RCC 7860 (cell line): Measurements from ENCODE around the gene ENOX1.

Experiments used
- DNase-seq: peaks from one replicate; pipeline ENCODE4 v3.0.0-alpha.2; 2015; ENCODE audit warnings: low spot score
- FAIRE-seq: peaks from 2 replicates; lab custom pipeline; 2012; peaks lifted over from hg19 to GRCh38; lab: Jason Lieb, UNC

Gene ENOX1

DNA sequence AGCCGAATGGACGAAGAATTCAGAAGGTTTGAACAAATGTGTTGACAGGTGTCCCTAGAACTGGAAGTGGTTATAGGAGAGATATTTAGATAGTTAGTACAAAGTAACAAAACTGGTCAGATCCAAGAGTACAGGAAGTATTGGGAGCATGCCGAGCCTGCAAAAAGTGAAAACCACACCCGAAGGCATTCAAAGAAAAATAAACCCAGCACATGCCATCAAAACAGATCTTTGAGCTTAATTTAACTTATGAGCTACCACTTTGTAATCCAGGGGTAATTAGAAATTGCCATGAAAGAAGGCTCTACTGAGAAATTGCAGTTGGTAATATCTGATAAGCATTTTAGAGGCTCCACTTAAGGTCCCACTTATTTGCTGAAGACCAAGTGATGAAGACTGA, 549.2 kb downstream of the ENOX1 start:
- DNase-seq (no peak), FAIRE-seq (no peak)

DNA sequence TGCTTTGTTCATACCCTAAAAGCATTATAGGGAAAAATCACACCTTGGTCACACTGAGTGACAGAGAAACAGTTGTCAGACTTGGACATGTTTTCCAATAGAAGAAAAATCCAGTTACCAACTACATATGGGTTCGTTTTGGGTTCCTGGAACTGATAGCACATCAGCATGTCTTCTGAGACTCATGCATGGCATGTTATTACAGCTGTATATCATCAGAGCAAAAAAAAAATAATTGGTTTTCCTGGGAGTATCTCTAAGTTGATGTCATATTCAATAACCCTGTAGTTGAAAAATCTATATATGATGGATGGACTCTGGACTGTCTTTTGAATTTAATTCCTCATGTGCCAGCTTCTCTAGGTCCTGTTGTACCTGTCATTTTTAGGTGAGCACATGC, 551.7 kb downstream of the ENOX1 start:
- FAIRE-seq: no peak
- DNase-seq: no peak

DNA sequence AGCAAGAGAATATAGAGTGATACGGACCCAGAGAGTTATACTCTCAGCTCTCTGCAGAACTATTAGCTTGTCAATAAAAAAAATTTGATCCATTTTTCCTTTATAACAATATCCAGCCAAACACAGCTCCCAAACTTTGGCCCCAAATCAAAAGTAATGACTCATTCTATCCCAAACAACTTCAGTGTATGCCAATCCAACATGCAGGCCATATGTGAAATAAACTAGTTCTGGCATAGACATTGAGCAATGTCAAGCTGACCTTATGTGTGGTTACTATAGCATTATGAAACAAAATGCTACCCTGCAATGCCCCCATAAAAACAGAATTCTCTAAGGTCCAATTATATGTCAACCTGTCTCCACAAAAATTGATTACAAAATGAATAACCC, 553.9 kb downstream of the ENOX1 start:
- no peak for FAIRE-seq
- no peak for DNase-seq

DNA sequence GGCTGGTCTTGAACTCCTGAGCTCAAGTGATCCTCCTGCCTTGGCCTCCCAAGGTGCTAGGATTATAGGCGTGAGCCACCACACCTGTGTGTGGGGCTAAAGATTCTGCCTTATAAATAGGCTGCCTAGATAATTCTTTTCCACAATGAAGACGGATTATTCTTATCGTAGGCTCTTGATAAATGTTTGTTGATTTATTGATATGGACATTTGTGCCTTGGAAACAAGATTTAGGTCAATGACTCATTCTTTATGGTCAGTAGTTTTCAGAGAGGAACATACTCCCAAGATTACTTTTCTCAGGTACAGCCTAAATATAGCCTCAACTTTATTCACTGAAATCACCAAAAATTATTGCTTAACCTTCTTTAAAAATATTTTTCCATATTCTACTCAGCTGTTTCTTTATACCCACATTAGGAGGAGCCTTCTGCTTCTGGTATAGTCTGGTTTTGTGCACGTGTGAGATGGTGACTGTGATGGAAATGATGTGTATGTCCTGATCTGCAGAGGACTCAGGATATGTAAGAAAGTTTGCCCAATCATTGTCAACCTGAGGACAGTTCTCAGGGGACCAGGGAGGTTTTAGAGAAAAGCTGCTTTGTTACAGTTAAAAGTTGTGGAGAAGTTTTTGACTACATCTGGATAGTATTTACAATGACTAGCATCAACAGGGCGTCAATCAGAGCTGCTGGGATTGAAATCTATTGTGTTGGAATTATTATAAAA, 554.5 kb downstream of the ENOX1 start:
- DNase-seq: no peak
- no peak for FAIRE-seq

DNA sequence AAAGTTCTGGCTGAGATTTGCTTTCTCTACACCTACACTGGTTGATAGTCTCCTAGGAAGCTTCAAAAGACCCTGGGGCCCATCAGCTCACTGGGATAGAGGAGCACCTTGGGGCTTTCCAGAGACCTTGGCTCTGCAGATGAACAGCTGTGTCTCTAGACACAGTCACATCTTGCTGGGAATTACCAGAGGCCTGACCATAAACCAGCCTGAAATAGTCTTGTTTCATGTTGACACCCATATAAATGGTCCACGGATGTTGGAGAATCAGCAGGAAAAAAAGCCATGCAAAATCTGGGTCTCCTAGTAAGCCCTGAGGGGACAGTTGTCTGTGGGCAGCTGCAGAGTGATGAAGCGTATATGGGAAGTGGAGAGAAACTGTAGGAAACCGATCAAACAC, 555.8 kb downstream of the ENOX1 start:
- FAIRE-seq (no peak), DNase-seq (no peak)

DNA sequence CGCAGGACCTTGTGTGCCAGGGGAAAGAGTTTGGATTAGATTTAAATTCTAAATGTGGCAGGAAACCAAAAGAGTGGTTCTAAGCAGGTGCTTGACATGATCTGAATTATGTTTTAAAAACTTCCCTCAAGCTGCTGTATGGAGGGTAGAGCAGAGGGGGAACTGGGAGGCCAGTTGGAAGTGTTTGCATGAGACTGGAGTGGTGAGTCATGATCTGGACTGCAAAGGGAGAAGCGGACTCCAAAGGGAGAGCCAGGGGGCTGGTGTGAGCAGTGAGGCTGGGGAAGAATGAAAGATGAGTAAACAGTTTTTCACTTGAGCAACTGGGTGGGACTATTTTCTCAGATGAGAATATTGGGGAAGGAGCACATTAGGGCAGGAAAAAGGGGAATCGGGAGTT, 557.3 kb downstream of the ENOX1 start:
- FAIRE-seq (no peak), DNase-seq (no peak)

DNA sequence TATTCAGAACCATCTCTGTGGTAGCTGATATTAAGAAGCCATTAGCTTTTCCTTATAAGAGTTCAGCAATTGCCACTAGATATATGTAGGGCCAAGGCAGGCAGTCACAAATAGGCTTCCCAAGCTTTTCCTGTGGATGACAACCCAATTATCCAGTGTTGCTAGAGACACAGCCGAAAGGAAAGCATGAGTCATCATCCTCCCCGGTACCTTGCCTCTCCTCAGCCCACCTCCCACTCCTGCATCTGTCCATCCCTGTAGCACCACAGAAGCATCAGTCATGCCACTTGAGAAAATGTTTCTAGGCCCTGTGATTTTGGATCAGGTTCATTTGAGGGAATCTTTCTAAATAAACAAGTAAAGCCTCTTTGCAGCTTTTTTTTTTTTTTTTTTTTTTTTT, 559.1 kb downstream of the ENOX1 start:
- DNase-seq (no peak), FAIRE-seq (no peak)

DNA sequence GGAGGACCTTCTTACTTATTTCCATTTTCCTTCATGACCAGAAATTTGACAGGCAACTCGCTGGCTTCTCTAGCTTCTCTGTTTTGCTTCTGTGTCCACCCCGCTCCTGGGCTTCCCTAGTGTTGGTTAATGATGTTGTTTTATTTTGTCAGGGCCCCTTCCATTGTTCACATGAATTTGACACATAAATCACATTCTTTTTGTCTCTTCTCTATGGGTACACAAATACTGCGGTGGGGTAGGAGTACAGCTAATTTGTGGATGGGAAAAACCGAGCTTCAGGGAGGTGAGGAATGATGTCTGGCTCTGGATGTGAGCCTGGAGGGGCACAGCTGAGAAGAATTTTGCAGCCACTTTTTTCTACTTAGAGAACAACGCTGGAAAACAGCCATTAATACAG, 563.6 kb downstream of the ENOX1 start:
- FAIRE-seq: no peak

DNA sequence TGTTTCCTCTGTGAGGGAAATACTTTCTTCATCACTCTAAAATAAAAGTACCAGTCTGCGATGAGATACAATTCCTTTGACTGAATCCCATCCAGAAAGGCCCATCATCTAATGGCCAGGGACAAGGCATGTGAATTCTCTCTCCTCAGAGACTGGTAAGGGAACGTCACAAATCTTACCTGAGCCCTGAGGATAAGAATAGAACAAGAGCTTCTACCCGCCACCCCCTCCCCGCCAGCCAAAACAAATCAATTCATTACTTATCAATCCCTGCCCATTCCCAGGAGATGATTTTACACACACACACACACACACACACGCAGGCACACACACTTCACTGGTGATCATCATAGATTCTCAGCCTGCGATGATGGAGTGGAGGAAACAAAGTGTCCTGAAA, 564.7 kb downstream of the ENOX1 start:
- FAIRE-seq (no peak), DNase-seq (no peak)

More for the DNA sequence above, 563.6 kb downstream of the ENOX1 start:
- DNase-seq: no peak

DNA sequence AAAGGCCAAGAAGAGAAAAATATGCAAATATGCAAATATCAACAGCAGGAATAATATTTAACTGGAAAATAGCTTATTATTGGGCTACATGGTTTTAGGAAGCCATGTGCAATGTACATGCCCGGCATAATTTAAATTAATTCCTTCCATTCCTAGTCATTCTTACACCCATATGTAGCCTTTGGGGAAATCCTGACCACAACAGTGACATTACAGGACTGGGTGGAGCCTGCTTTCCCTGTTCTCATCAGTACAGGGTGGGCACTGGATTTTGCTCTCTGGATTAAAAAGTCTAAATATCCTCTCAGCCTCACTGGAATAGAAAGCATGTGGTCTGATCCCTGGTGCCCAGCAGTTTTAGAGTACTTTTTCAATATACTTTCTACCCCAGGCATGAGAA, 565.2 kb downstream of the ENOX1 start:
- FAIRE-seq (no peak), DNase-seq (no peak)

DNA sequence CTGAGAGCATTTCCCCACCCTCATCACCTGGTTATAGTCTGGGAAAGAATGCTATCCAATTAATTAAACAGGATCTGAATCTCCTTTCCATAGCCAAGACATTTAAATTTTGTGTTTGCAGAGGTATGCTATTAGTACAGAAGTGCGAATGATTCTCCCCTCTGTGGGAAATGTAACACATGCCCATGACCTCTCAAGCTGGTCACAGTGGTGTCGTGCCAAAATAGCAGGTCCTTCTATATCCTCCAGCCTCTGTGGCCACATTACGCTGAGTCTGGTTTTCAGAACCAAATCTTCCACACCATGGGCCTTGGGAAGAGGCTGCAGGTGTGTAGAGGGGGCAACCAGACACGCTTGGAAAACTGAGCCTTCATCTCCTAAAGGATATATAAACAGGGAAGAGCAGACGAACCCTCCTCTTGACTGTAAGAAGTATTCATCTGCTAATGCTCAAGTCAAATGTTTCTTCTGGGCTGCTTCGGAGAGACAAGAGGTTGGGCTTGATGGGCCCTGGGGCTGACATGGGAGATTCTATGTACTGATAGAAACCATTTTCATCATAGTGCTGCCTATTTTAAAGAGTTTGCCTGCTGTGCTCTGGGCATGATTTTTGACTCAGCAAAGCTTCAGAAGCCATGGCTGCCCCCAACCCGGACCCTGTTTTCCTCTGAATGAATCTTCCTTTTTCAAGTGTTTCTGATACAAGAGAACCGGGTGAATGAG, 565.7 kb downstream of the ENOX1 start:
- FAIRE-seq (no peak), DNase-seq (no peak)

DNA sequence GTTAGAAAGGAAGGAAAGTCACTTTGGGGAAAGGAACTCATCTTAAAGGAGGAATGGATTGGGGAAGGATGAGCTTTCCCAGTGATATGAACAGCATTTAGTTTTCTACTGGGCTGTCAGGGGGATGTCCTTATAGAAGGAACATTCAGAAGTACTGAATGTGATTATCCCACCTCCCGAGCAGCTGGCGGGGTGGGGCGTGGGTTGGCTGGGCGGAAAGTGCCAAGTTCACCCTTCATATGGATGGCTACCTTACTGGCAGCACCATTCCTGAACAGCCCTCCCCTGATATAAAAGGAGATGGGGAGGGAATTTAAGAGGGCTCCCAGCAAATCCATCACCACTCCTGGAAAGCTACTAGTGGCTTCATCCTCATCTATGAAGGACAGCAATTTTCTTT, 572.6 kb downstream of the ENOX1 start:
- FAIRE-seq (no peak), DNase-seq (no peak)

DNA sequence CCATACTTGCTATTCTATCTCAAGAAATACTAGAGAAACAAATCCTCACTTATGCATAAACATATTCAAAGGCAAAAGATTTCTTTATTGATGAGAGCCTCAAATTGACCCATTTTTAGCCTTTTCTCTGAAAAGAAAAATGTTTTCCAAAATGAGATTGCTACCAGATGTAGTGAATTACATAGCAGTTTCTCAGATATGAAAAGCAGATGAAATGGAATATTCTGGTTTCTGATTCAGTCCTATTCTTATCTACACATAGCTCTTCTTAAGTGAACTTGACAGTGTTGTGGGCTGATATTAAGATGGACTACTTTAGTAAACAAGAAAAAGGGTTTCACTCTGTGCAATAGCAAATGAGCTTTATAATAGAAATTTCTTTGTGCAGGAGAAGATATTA, 579.9 kb downstream of the ENOX1 start:
- DNase-seq: no peak
- no peak for FAIRE-seq

DNA sequence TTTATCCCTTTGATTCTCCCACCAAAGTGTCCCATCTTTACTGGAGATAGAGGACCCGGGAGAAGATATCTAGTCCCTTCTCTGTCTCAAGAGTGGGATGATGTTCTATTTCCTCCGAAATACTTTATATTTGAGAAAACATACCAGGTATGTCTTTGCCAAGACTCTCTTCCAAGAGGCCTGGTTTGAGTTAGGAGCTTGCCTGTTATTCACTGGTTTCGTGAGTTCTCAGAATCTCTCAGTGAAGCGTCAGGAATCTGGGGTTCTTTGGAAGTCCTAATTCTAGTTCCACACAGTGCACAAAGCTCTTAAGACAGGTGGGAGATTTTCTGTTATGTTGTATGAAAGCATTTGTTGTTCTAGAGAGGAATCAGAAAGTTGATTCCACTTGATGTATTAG, 581.4 kb downstream of the ENOX1 start:
- DNase-seq: no peak
- no peak for FAIRE-seq

DNA sequence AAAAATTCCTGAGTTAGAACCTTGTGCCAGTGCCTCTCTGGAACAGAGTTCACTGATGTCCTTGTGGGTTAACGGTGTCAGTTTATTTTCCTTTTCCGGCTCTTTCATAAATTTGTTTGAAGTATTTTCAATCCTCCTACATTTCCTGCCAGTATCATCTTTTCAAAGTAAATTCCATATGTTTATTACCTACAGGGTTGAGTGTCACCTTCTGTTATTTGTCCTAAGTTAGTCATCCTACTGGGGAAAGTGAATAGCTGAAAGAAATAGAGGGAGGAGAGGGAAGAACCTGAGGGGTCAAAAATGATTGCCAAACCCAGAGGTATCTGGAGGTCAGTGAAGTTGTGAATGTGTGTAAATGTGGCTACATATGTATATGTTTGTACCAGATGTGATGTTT, 582.2 kb downstream of the ENOX1 start:
- no peak for DNase-seq
- no peak for FAIRE-seq

DNA sequence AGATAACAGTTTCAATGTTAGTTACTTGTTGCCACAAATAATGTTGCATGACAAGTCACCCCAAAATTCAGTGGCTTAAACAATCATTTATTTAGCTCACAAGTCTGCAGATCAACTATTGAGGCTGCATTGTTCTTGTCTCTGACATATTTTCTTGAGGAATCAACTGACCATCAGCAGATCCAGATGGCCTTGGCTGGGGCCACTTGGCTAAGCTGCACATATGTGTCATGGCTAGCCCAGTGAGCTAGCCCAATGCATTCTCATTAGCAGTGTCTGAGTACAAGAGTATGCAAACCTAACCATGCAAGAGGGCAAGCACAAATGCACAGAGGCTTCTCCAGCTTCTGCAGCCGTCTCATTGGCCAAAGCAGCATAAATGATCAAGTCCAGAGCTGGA, 583.0 kb downstream of the ENOX1 start:
- FAIRE-seq: no peak
- no peak for DNase-seq

DNA sequence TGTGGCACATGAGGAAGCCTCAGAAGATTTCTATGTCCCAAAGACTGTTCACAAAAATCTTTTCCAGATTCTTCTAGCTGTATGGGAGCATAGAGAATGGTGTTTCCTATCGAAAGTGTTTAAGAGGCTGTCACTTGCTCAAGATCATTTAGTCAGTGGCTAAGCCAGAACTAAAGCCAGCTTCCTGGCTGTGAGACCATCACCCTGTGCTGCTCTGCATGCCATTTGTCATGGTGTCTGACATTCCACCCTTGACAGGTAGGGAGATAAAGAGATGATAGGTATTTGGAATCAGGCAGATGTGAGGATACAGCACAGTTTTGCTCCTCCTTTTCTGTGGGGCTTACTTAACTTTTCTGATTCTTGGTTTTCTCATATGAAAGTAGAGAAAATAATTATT, 586.0 kb downstream of the ENOX1 start:
- DNase-seq: no peak
- no peak for FAIRE-seq

DNA sequence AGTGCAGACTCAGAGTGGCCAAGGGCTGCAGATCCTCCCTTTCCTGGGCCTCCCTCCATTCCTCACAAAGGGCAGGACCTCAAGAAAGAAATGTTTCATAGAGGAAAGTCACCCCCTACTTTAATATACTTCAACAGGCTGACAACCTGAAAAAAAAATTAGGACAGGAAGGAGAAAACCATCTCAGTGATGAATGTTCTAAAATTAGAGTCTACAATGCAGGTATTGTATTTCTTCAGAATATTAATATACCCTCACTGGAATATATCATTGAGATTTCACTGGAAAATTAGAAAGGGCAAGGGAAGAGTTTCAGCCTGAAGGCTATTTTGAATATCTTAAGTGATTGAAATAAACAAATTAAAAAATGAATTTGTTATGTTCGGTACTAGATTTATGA, 586.5 kb downstream of the ENOX1 start:
- no peak for DNase-seq
- FAIRE-seq: no peak

DNA sequence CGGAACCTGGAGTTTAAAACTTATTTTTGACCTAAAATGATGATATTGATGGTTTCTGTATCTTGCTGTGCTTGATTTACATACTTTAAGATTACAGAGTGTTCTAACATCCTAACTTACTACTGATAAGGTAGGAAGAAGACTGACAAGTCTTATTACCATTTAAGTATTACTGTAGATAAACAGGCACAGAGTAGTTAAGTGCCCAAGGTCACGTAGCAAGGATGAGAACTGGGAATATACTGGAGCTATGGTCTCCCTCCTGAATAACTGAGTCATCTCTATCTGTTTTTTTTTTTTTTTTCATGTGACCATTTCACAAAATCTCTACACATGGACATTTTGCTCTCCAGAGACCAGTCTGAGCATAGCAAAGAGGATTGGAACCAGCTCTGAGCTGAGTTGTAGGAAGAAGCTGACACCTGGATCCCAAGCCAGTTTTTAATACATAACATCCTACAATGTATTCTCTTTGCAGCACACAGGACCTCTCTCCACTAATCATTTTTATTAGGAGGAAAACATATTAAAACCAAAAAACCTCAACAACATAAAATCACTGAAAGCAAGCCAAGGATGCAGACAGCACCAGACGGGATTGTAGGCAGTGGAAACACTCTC, 589.9 kb downstream of the ENOX1 start:
- DNase-seq: no peak
- FAIRE-seq: no peak

DNA sequence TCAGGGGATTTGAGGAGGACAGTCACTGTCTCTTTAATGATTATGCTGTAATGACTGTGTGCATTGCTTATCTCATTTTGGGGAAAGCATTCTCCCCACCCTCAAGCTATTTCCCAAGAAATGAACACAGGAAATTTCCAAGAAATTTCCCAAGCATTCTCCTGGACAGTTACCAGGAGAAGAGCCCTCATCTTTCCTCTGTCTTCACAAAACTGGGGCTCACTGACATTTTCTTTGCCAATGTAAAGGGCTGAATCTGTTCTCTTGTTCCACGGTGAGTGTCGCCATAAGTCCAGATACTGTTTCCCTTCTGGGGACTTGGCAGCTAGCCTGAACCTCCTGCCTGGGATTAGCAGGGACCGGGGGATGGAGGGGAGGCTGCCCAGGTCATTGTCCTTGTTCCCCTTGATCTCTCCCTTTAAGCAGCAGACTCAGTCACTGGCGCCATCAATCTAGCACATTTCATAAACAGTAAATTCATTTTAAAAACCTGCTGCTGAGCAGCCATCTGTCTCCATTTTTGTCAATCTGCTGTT, 590.6 kb downstream of the ENOX1 start:
- no peak for FAIRE-seq
- no peak for DNase-seq

DNA sequence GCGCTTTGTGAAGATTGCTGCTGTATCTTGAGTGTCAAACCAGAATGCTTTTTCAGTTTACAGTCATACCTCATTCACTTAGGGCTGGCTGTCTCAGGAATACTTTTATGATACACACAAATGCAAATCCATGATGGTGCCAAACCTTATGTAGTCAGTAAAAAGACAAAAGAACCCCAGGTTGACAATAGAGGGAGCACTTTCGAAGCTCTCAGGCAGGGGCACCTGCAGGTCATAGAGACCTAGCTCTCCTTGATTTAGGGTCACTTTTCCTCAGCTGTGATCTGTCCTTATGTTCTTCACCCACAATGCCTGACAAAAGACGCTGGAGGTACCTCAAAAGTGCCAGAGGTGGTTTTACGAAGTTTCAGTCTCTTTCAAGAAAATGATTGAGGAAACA, 591.2 kb downstream of the ENOX1 start:
- FAIRE-seq (no peak), DNase-seq (no peak)

DNA sequence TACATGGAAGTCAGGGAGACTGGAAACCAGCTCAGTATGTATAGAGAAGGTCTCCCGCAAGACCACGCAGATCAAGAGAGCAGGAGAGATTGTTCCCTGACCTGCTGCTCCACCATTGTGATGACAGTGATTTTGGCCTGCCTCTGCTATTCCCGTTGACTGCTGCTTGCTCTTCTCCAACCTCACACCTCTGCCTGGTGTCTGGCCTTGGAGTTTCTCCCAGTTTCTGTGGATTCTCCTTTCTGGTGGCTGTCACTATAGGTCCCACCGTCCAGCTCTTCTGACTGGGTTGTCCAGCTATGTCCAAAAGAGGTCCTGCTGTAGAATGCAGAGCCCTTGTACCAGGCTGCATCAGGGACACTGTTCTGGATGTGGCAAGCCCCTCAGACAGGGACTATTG, 591.7 kb downstream of the ENOX1 start:
- FAIRE-seq (no peak), DNase-seq (no peak)
